ENCODE data around the gene OPRD1. TPM values are rescaled to one million over a fixed set of nuclear protein-coding genes. Genes with fewer than 3 reads are reported as not detected.

Gene OPRD1
- total and polyA plus RNA-seq, 8 donors = 0.03 to 0.37 TPM; not detected in 6

- Histone ChIP-seq H3K4me1 (peaks cover 0 to 11% (median 4%) of the 10 kb centered on the region in 4 donors), H3K36me3 (no peaks in the 10 kb centered on the region), H3K27ac (no peak overlapping the region), H3K4me3 (no peak overlapping the region), H3K9me3 (no peaks in the 10 kb centered on the region), H3K27me3 (peaks cover 11 to 97% (median 61%) of the 10 kb centered on the region in 3 donors)
- 23 to 35% (median 31%) methylated on average over 32 to 34 of the region's 34 CpGs for WGBS, 5 donors
- intact Hi-C loops (cut with DNase I; ENCODE audit: low total_unique reads) = no loop called here
- DNase-seq = peak in 1 of 2 donors; percentile 40
- TF ChIP-seq POLR2A (IDR thresholded peaks at IDR 0.05) (no peak), POLR2AphosphoS5 (IDR thresholded peaks at IDR 0.05) (no peak), EP300 (IDR thresholded peaks at IDR 0.05) (no peak)
These were observed 899 bp downstream of the OPRD1 start for GRCh38 chr1:28812669-28813468.

DNA sequence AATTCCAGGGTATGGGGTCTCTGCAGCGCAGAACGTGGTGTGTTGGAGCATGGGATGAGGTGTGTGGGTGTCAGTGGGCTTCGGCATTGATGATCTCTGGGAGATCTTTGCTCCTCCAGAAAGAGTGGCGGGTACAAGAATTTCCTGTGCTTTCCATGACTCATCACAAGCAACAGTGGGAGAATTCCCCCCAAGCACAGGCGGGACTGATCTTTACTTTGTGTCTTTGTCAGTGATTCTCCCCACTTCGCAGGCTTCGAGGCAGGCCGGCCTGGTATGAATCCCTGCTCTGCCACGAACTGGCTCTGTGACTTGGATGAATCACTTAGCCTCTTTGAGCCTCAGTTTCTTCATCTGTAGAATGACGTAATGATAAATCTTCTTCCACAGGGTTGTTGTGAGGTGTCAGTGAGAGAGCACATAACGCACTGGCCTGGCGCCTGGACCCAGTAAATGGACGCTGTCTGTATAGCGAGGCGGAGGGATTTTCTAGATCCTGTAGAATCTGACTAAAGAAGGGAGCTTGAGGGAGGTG is 2.0 kb downstream of the OPRD1 start:
- 75 to 88% (median 86%) methylated on average over 15 of the region's 15 CpGs for WGBS, 5 donors
- Histone ChIP-seq H3K9me3 (no peaks in the 10 kb centered on the region), H3K27me3 (peaks cover 11 to 100% (median 61%) of the 10 kb centered on the region in 3 donors), H3K27ac (no peak overlapping the region), H3K36me3 (no peaks in the 10 kb centered on the region), H3K4me3 (no peak overlapping the region), H3K4me1 (peaks cover 0 to 11% (median 4%) of the 10 kb centered on the region in 4 donors)
- no peak for TF ChIP-seq EP300 (IDR thresholded peaks at IDR 0.05)
- TF ChIP-seq CTCF (IDR thresholded peaks at IDR 0.05) = no peak
- TF ChIP-seq POLR2A (IDR thresholded peaks at IDR 0.05) = no peak
- TF ChIP-seq POLR2AphosphoS5 (IDR thresholded peaks at IDR 0.05) = no peak
- no peak for DNase-seq
- intact Hi-C loops (cut with DNase I; ENCODE audit: low total_unique reads) = no loop called here

GRCh38 chr1:28815533-28816185 is 3.7 kb downstream of the OPRD1 start:
- peaks cover 0 to 11% (median 4%) of the 10 kb centered on the region in 4 donors for H3K4me1 ChIP-seq
- 27 to 39% (median 38%) methylated on average over 12 of the region's 12 CpGs for WGBS, 5 donors
- no peak overlapping the region for H3K4me3 ChIP-seq
- peak in 1 of 2 donors; percentile 30 for DNase-seq
- intact Hi-C loops (cut with DNase I; ENCODE audit: low total_unique reads) = no loop called here
- H3K27me3 ChIP-seq = peaks cover 11 to 90% (median 61%) of the 10 kb centered on the region in 3 donors
- no peak overlapping the region for H3K27ac ChIP-seq
- no peak for TF ChIP-seq POLR2AphosphoS5 (IDR thresholded peaks at IDR 0.05)
- no peak for TF ChIP-seq EP300 (IDR thresholded peaks at IDR 0.05)
- TF ChIP-seq CTCF (IDR thresholded peaks at IDR 0.05) = no peak
- no peak for TF ChIP-seq POLR2A (IDR thresholded peaks at IDR 0.05)
- no peaks in the 10 kb centered on the region for H3K9me3 ChIP-seq
- H3K36me3 ChIP-seq = no peaks in the 10 kb centered on the region

DNA sequence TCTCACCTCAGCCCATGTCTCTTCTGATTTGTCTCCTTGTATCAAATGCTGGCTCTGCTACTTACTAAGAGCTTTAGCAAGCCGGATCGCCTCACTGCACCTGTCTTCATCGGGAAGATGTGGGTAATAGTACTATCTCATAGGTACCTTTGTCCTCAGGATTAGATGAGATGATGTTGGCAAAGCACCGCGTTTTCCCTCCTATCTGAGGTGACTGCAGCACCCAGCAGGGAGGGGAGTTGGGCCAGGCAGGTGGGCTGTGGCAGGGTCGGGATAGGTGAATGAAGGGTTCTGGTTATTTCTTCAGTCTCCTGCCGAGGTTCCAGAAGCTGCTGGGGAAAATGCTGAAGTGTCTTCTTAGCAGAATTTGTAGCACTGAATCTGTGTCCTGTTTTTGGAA is 5.2 kb downstream of the OPRD1 start:
- intact Hi-C loops (cut with DNase I; ENCODE audit: low total_unique reads) = no loop called here
- Histone ChIP-seq H3K9me3 (no peaks in the 10 kb centered on the region), H3K36me3 (no peaks in the 10 kb centered on the region), H3K4me3 (no peak overlapping the region), H3K27me3 (peaks cover 11 to 79% (median 49%) of the 10 kb centered on the region in 3 donors), H3K4me1 (peaks cover 0 to 7% (median 3%) of the 10 kb centered on the region in 4 donors), H3K27ac (no peak overlapping the region)
- 67 to 76% (median 74%) methylated on average over 5 to 7 of the region's 7 CpGs for WGBS, 5 donors
- DNase-seq = no peak
- no peak for TF ChIP-seq POLR2A (IDR thresholded peaks at IDR 0.05)
- TF ChIP-seq EP300 (IDR thresholded peaks at IDR 0.05) = no peak
- TF ChIP-seq CTCF (IDR thresholded peaks at IDR 0.05) = no peak
- TF ChIP-seq POLR2AphosphoS5 (IDR thresholded peaks at IDR 0.05) = no peak

Measured in stomach (tissue), 9 donors.